ENCODE data around the gene MAP3K12.

The MAP3K12 gene

DNA sequence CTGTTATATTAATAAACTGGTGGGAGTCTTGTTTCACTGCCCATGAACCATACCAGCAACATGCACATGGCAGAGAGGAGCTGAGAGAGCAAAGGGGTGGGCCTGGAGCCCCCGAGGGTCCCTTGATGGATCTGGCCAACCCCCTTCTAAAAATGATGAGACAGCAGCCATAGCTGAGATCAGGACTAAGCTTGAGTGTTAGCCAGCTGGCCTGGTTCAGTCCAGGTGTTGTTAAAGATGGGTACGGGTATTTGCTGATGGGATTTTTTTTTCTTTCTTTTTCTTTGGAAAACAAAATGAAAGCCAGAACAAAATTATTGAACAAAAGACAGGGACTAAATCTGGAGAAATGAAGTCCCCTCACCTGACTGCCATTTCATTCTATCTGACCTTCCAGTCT is 31.4 kb downstream of the MAP3K12 start:
- TF ChIP-seq JUND (IDR thresholded peaks at IDR 0.05; ENCODE audit: low read depth), result no peak
- no peak for DNase-seq (ENCODE audit: low read depth in 1 of 2, low spot score in 1 of 2)
- in situ Hi-C loops (cut with HindIII; ENCODE audit: low pct_unique_long_range_greater_than_20kb, low sequenced_read_pairs), result no loop called here

DNA sequence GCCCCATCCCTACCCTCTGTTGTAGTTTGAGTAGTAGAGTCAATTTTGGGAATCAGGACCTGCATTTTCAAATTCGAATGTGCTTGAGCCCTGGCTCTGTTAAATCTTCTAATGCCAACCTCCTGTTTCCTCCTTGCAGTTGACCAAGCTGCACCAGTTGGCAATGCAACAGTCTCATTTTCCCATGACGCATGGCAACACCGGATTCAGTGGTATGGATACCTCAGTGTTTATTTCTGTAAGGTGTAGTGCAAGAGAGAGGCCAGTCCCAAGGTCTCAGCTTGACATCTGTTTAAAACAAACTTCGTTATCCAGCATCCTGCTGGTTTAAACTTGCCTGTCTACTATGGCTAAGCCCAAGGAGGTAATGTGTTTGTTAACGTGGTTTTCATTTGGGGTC is 32.2 kb downstream of the MAP3K12 start:
- TF ChIP-seq JUND (IDR thresholded peaks at IDR 0.05; ENCODE audit: low read depth), result no peak
- no peak for DNase-seq (ENCODE audit: low read depth in 1 of 2, low spot score in 1 of 2)
- in situ Hi-C loops (cut with HindIII; ENCODE audit: low pct_unique_long_range_greater_than_20kb, low sequenced_read_pairs), result no loop called here

DNA sequence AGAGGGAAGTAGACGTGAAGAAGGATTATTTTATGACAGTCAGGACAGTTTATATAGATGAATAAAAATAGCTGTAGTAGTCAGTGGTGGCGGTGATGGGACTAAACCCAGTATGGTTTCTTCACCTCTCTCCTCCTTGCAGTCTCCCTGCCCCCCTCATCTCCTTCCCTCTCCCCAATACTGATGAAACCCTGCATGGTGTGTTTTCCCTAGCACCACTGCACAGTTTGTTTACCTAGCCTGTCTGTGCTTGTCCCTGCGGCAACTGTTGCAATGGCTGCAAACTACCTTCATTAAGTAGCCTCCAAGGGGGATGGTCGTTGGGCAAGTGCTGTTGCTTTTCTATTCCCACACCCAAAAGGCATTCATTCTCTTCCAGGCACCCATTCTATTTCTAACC is 32.6 kb downstream of the MAP3K12 start:
- in situ Hi-C loops (cut with HindIII; ENCODE audit: low pct_unique_long_range_greater_than_20kb, low sequenced_read_pairs), result no loop called here
- no peak for DNase-seq (ENCODE audit: low read depth in 1 of 2, low spot score in 1 of 2)
- no peak for TF ChIP-seq JUND (IDR thresholded peaks at IDR 0.05; ENCODE audit: low read depth)

DNA sequence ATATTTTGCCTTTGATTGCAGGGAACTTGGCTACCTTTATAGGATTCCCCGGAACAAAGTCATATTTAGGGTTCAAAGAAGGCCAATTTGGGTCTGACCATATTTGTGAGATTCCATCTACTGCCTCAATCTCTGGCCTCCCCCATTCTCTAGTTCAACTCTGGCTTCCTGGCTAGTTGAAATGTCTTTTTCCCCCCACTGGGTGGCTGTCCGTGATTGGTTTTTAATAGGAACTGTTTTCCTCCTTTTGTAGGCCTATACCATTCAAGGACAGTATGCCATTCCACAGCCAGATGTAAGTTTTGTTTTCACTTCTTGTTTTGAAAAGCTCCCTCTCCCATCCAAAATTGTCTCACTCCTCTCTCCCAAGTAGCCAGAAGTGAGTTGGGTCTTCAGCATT is 33.6 kb downstream of the MAP3K12 start:
- TF ChIP-seq JUND (IDR thresholded peaks at IDR 0.05; ENCODE audit: low read depth), result no peak
- DNase-seq (ENCODE audit: low read depth in 1 of 2, low spot score in 1 of 2), result no peak
- in situ Hi-C loops (cut with HindIII; ENCODE audit: low pct_unique_long_range_greater_than_20kb, low sequenced_read_pairs), result no loop called here

DNA sequence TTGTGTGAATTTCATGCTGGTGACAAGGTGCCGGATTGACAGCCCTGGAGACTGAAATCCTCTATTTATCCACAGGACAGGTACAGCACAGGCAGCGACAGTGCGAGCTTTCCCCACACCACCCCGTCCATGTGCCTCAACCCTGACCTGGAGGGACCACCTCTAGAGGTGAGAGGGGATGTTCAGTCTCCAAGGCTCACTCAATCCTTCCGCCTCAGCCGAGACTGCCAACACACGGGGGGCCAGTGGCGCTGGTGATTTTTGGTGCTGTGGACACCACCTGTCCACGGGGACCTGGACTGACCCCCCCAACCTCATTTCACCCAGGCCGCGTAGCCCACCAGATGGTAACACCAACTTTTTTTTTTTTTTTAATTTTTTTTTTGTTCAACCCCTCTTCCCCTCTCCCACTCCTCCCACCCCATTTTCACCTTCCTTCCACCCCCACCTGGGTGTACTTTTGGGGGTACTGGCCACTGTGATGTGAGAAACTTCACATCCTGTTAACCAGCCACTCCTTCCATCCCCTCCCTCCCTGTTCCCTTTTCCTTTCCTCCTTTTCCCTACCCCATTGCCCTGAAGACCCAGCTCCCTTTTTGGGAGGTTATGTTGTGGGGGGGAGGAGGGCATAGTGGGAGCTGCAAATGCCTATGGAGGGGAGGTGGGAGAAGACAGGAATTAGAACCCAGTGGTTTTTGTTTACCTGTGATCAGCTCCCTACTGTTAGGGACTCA is 34.4 kb downstream of the MAP3K12 start:
- in situ Hi-C loops (cut with HindIII; ENCODE audit: low pct_unique_long_range_greater_than_20kb, low sequenced_read_pairs), result no loop called here
- no peak for TF ChIP-seq JUND (IDR thresholded peaks at IDR 0.05; ENCODE audit: low read depth)
- DNase-seq (ENCODE audit: low read depth in 1 of 2, low spot score in 1 of 2), result no peak

DNA sequence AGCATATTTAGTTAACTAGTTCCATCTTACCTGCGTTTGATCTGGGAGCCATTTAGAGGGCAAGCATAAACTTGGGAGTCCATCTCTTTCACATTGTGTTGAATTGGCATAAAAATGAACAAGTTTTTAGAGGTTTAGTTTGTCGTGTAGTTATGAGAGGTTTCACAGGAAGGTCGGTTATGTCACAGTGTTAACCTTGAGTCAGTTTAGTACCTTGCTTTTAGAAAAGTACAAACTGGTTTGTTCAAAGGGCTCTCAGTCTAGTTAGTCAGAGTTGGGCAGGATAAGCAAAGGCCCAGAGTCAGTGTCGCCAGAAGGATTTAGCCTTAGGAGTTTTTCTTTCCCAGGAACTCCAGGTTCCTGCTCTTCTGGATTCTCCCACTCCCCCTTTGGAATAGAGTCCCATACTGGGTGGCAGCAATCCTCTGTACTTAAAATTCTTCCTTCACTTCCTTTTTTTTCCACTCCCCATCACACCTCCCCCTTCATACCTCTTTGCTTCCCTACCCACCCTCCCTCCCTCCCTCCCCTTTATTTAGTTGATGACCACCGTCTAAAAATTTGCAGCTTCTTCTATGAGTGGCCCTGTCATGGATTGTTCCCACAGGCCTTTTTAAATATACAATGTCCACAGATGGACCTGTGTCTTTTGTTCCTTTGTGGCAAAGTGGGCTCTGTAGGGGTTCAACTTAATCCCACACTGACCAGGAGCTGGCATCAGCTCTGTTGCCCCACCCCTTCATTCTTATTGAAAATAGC is 35.3 kb downstream of the MAP3K12 start:
- no peak for DNase-seq (ENCODE audit: low read depth in 1 of 2, low spot score in 1 of 2)
- in situ Hi-C loops (cut with HindIII; ENCODE audit: low pct_unique_long_range_greater_than_20kb, low sequenced_read_pairs), result no loop called here
- no peak for TF ChIP-seq JUND (IDR thresholded peaks at IDR 0.05; ENCODE audit: low read depth)

DNA sequence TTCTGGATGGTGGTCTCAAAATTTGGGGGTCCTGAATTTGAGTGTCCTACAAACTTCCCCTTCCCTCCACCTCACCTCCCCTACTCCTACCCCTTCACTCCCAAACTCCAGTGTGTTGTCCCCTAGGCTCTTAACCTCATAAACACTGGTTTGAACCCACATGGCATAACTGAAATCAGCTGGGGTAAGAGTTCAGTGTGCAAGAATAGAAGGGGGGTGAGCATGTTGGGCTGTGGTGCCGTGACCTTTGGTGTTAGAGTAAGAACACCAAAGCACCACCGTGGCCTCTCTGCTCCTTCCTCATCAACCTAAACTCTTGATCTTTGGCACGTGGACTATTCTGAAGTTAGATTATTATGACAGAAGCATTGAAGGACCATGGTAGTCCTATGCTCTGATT is 36.3 kb downstream of the MAP3K12 start:
- in situ Hi-C loops (cut with HindIII; ENCODE audit: low pct_unique_long_range_greater_than_20kb, low sequenced_read_pairs), result no loop called here
- no peak for DNase-seq (ENCODE audit: low read depth in 1 of 2, low spot score in 1 of 2)
- TF ChIP-seq JUND (IDR thresholded peaks at IDR 0.05; ENCODE audit: low read depth), result no peak

DNA sequence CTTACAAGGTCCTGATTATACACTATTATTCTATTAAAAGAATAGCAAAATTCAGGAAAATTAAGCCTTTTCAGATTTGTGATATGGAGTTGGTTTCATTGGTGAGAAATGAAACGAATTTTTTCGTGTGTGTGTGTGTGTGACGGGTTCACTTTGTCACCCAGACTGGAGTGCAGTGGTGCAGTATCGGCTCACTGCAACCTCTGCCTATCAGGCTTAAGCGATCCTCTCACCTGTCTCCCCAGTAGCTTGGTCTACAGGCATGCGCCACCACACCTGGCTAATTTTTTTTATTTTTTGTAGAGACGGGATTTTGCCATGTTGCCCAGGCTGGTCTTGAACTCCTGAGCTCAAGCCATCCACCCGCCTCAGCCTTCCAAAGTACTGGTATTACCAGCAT is 37.7 kb downstream of the MAP3K12 start:
- DNase-seq (ENCODE audit: low read depth in 1 of 2, low spot score in 1 of 2), result no peak
- no peak for TF ChIP-seq JUND (IDR thresholded peaks at IDR 0.05; ENCODE audit: low read depth)
- in situ Hi-C loops (cut with HindIII; ENCODE audit: low pct_unique_long_range_greater_than_20kb, low sequenced_read_pairs), result no loop called here

DNA sequence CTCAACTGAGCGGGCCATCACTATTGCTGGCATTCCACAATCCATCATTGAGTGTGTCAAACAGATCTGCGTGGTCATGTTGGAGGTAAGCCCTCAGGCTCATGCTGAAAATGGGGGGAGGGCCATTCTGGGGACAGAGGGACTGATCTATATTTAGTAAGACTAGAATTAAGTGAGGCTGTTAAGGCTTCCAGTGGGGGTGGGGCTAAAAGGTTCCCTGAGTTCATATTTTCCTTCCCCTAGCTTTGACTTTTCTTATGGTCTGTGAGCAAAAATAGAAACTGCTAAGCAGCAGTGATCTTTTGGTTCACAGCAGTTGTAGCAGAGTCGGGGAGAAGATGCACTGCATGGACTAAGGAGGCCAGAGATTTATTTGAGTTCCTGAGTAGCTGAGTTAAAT is 38.2 kb downstream of the MAP3K12 start:
- in situ Hi-C loops (cut with HindIII; ENCODE audit: low pct_unique_long_range_greater_than_20kb, low sequenced_read_pairs), result no loop called here
- no peak for TF ChIP-seq JUND (IDR thresholded peaks at IDR 0.05; ENCODE audit: low read depth)
- no peak for DNase-seq (ENCODE audit: low read depth in 1 of 2, low spot score in 1 of 2)

DNA sequence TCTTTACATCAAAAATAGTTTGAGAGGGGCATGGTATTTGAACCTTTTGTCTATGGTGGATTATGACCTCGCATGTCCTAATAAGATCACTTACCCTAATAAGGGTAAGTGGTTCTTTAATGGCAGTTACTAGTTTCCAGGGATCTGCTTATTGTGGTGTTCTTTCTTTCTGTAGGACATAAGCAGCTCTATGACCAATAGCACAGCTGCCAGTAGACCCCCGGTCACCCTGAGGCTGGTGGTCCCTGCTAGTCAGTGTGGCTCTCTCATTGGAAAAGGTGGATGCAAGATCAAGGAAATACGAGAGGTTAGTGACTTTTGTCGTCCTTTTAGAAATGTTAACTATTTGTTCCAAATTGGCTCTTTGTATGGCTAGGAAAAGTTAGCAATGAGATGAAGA is 40.2 kb downstream of the MAP3K12 start:
- DNase-seq (ENCODE audit: low read depth in 1 of 2, low spot score in 1 of 2), result no peak
- in situ Hi-C loops (cut with HindIII; ENCODE audit: low pct_unique_long_range_greater_than_20kb, low sequenced_read_pairs), result no loop called here
- no peak for TF ChIP-seq JUND (IDR thresholded peaks at IDR 0.05; ENCODE audit: low read depth)

DNA sequence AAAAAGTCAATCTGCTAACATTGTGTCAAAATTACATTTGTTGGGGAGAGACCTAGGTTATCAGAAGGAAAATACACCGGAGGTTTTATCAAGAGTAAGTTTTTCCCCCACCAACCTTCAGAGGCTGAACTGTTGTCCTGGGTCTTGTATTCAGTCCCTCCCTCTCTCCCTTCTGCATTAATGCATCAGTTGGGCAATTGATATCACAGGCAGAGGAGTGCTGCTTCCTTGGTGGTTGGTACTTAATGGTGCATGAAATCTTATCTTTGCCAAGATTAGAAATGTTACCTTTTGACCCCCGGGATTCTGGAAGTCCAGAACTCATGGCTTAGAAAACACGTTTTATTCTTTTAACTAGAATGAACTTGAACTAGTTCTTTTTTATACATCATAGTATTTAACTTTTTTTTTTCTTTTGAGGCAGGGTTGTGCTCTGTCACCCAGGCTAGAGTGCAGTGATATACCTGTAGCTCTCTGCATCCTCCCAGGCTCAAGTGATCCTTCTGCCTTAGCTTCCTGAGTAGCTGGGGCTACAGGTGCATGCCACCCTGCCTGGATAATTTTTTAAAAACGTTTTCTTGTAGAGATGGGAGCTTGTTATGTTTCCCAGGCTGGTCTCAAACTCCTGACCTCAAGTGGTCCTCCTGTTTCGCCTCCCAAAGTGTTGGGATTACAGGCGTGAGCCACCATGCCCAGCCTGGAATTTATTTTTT is 42.4 kb downstream of the MAP3K12 start:
- TF ChIP-seq JUND (IDR thresholded peaks at IDR 0.05; ENCODE audit: low read depth), result no peak
- DNase-seq (ENCODE audit: low read depth in 1 of 2, low spot score in 1 of 2), result no peak
- in situ Hi-C loops (cut with HindIII; ENCODE audit: low pct_unique_long_range_greater_than_20kb, low sequenced_read_pairs), result no loop called here

DNA sequence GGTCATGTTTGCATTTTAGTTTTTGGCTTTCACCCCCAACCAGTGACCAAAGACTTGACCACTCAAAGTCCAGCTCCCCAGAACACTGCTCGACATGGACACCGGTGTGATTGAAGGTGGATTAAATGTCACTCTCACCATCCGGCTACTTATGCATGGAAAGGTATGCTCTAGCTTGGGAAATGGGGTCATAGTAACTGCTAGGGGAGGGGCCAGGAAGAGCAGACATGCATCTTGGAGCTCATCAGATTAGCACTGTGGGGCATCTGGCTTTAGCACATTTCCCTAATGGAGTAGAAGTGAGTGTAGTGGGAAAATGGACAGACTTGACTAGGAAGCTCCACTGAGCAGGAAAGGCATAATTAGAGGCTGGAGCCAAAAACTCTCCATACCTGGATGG is 44.6 kb downstream of the MAP3K12 start:
- no peak for TF ChIP-seq JUND (IDR thresholded peaks at IDR 0.05; ENCODE audit: low read depth)
- in situ Hi-C loops (cut with HindIII; ENCODE audit: low pct_unique_long_range_greater_than_20kb, low sequenced_read_pairs), result no loop called here

More for the DNA sequence above, 44.6 kb downstream of the MAP3K12 start:
- DNase-seq (ENCODE audit: low read depth in 1 of 2, low spot score in 1 of 2), result no peak
